ENCODE data around the gene RUSC1.
"Not testable (repeated sequence)": the region's sequence is repeated elsewhere in the genome, so short reads cannot be mapped to it uniquely, and the experiment has no call there.

The RUSC1 gene

DNA sequence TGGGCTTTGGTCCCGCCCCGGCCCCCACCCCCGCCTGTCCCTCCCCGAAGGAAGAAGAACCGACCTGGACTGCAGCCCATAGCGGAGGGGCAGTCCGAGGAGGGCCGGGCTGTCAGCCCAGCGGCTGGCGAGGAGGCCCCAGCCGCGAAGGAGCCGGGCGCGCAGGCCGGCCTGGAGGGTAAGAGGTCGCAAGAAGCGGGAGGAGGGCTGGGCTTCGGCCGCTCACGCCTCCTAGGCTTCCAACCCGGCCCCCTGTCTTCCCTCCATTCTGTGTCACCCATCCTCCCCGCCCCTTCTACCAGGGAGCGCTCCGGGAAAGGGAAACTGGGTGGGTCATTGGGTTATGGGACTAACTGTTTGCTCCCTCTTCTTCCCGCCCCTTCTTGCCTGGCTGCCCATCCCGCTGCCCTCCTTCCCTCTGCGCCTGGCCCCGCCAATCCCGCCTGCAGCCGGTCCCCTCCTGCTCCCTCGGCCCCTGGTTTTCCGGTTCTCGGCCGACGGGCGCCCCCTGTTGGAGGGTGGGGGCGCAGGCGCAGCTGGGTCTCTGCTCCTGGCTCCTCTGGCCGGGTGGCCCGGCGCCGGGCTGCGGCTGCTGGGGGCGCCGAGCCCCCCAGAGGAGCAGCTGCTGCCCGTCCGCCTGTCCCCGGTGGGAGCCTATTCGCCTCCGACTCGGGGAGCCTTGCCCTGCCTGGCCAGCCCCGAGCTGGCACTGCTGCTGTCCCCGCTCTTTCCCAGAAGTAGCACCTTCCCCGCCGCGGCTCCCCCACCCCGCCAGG is 2.4 kb downstream of the RUSC1 start:
- DNase-seq (ENCODE audit: low spot score), result peak; percentile 98

DNA sequence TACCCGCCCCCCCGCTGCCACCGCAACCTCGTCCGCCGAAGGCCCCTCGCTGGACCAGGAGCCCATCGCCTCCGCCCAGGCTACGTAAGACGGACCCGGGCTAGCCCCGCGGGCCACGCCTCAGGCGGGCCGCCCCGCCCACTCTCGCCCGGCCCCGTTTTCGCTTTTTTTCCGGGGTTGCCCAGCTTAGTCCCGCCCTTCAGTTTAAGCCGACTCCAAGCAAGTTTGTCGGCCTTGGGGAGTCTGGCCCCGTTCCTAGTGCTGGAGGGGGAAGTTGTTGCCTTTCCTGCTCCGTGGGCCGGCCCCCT is 3.0 kb downstream of the RUSC1 start:
- DNase-seq (ENCODE audit: low spot score), result peak; percentile 85

DNA sequence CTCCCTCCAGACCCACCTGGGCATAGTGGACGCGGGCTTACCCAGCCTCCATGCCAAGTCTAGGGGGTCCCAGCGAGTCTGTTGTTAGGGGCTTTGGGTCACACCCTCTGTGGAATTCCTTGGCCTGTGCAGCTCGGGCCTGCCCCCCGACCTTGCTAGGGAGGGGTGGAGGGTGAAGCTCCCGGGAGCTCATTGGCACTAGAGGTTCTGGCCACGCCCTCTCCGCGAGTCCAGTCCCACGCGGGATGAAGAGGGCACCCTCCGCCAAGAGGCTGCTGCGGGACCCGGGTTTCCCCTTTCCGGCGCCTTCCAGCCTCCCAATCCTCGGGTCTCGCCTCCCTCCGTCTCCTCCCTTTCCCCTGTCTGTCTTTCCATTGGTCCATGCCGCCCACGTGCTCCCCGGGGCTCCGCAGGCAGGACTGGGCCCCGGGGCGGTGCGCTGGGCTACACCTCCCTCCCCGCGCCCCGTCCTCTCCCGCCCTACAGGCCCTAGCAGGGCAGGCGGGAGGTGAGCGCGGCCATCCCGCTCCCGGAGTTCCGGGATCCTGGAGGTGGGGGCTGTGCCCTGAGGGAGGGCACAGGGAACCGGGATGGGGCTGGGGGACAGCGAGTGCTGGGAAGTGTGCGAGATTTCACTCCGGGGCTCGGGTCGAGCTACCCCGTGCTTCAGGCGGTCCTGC is 3.5 kb downstream of the RUSC1 start:
- peak; percentile 98 for DNase-seq (ENCODE audit: low spot score)

DNA sequence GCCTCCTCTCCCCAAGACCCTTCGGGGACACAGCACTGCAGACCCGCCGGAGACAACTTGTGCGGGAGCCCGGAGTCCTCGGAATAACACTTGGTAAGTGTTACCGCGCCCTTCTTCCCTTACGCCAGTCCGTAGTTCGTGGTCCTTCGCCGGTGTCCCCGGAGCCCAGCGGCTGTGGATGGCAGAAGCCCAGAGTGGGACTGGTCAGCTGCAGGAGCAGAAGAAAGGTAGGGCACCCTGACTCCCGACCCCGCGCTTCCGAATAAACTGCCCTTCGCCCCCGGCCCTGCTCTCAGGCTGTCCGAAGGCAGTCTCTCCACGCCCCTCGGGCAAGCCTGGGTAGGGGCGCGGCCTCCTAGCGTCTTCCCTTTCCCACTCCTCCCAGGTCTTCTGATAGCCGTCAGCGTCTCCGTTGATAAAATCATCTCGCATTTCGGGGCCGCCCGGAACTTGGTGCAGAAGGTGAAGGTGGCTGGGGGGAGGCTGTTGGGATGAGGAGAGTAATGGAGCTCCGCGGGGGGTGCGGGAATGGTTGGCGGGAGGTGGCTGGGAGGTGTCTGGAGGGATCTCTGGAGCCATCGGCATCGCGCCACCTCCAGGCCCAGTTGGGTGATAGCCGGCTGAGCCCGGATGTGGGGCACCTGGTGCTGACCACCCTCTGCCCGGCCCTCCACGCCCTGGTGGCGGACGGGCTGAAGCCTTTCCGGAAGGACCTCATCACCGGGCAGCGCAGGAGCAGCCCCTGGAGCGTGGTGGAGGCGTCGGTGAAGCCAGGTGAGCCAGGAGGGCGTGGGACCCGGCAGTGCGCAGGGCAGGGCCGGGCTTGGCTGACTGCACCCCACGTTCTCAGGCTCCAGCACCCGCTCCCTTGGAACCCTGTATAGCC is 4.3 kb downstream of the RUSC1 start:
- peak; percentile 68 for DNase-seq (ENCODE audit: low spot score)

DNA sequence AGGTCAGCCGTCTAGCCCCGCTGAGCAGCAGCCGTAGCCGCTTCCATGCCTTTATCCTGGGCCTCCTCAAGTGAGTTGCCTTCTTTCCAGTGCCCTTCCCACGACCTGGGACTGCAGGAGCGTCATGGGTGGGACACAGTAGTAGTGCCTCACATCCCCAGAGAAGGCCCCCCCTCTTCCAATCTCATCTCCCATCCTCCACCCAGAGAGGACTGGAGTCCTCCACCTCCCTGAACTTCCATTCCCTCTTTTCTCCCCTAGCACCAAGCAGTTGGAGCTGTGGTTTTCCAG is 4.9 kb downstream of the RUSC1 start:
- DNase-seq (ENCODE audit: low spot score), result no peak

DNA sequence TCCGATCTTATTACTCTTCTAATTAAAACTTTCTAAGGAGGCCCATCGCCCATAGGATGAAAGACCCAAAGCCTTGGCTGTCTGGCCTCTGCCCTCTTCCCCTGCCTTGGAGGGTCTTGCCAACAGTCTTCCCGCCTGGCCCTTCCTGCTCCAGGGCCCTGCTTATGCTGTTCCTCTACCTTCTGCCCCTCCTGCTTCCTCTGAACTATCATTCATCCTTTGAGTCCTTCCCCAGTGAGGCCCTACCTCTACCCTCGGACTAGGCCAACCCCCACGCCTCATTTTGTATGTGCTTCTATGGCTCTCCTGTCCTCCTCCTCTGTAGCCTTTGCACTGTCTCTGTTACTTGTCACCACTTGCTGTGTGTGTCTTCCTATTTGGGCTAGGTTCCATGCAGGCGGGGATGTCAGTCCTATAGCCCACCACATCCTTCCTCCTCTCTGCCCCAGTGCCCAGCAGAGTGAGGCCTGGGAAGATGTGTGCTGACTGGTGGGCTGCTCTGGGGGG is 5.4 kb downstream of the RUSC1 start:
- no peak for DNase-seq (ENCODE audit: low spot score)

DNA sequence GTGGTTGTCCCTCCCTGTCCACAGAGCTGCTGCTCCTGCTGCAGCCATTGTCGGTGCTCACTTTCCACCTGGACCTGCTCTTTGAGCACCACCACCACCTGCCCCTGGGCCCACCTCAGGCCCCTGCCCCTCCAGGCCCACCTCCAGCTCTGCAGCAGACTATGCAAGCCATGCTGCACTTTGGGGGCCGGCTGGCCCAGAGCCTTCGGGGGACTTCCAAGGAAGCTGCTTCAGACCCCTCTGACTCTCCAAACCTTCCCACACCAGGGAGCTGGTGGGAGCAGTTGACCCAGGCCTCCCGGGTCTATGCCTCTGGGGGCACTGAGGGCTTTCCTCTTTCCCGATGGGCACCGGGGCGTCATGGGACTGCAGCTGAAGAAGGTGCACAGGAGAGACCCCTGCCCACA is 5.9 kb downstream of the RUSC1 start:
- DNase-seq (ENCODE audit: low spot score), result no peak

DNA sequence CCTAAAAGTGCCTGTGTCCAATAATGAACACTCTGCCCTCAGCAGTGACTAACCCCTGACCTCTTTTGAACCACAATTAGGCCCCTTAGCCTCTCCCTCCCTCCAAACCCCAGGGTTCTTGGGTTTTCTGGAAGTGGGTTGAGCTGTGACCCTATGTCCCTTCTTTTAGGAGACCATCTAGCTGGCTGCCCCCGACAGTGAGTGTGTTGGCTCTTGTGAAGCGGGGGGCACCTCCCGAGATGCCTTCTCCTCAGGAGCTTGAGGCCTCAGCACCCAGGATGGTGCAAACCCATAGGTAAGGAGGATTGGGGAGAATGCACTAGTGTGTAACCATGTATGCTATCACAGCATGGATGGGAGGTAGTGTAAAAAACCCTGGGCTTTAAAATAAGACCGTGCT is 7.3 kb downstream of the RUSC1 start:
- no peak for DNase-seq (ENCODE audit: low spot score)

DNA sequence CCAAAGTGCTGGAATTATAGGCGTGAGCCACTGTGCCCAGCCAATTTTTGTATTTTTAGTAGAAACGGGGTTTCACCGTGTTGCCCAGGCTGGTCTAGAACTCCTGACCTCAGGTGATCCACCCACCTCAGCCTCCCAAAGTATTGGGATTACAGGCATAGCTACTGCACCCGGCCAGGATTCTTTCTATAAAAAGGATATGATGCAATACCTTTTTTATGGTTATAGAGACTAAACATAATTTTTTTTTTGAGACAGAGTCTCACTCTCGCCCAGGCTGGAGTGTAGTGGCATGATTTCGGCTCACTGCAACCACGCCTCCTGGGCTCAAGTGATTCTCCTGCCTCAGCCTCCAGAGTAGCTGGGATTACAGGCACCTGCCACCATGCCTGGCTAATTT is 8.2 kb downstream of the RUSC1 start:
- not testable (repeated sequence) for DNase-seq (ENCODE audit: low spot score)

DNA sequence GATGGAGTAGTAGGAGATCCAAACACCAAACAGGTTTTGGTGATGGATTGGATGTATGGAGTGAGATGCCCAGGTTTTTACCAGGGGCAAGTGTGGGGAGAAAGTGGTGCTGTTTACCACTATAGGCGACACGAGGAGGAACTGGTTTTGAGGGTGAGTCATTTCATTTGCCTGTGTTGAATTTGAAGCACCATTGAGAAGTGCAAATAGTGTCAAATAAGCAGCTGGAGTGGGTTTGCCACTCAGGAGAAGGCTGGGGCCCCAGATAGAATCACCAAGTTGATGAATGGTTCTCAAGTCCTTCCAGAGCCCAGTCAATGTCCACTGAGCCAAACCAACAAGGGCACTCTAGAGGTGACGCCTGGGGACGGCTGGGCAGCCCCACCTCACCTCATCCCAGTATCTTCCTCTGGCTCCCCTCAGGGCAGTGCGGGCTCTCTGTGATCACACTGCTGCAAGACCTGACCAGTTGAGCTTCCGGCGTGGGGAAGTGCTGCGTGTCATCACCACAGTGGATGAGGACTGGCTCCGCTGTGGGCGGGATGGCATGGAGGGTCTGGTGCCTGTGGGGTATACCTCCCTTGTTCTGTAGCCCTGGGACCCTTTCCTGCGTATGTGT is 9.4 kb downstream of the RUSC1 start:
- DNase-seq (ENCODE audit: low spot score), result no peak

DNA sequence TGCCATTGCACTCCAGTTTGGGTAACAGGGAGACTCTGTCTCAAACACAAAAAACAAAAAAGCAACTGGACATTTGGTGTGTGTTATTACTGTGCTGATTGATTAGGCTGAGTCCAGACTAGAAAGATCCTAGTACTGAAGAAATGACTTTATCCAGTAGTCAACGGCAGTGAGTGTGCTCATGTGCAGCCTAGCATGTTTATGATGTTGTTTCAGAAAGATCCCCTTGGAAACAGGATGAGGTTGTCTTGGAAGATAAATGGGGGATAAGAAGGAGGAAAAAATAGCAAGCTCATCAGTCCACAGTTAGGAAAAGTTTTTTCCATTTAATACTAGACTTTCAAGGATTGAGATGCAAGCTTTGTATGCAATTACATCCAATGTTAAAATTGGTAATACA is 14.3 kb downstream of the RUSC1 start:
- DNase-seq (ENCODE audit: low spot score), result no peak

DNA sequence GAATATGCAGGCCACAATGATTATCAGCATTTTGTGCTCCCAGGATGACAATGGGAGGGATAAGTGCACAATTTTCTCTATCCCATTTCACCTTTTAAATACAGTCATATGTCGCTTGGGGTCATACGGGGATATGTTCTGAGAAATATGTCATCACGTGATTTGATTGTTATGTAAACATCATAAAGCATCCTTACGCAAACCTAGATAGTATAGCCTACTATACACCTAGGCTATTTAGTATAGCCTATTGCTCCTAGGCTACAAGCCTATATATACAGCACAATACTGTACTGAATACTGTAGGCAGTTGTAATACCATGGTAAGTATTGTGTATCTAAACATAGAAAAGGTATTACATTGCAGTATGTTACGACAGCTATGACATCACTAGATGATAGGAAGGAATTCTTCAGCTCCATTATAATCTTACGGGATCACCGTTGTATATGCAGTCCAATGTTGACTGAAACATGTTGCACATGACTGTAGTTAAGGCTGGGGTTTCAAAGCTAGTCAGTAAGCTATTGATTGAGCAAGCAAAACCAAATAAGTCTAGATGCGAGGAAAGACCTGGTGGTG is 18.9 kb downstream of the RUSC1 start:
- DNase-seq (ENCODE audit: low spot score), result no peak

DNA sequence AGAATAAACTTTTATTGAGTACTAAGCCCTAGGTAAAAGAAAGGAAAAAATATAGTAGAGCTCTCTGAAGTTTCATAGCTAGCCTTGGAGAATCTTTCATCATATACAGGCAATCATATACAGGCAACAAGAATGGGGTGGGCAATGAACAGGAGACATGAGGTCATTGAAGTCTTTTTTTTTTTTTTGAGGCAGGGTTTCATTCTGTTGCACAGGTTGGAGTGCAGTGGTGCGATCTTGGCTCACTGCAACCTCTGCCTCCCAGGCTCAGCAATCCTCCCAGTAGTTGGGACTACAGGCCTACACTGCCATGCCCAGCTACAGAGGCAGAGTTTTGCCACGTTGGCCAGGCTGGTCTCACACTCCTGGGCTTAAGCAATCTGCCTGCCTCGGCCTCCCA is 22.1 kb downstream of the RUSC1 start:
- DNase-seq (ENCODE audit: low spot score), result no peak

DNA sequence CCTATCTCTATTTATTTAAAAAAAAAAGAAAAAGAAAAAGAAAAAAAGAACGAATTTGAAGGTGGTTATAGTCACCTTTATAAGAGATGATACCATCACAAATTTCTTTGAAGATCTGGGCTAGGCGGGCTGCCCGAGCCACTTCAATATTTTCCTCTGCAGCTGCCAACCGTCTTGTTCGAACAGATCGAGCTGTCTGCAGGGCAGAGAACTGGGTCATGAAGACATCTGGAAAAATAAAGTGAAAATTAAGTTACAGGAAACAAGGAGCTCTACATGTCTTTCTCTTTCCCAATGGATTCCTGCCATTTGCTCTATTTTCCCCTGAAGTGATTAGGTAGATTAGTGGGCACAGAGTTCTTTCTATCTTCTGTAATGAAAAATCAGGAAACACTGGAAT is 31.9 kb downstream of the RUSC1 start:
- no peak for DNase-seq (ENCODE audit: low spot score)

DNA sequence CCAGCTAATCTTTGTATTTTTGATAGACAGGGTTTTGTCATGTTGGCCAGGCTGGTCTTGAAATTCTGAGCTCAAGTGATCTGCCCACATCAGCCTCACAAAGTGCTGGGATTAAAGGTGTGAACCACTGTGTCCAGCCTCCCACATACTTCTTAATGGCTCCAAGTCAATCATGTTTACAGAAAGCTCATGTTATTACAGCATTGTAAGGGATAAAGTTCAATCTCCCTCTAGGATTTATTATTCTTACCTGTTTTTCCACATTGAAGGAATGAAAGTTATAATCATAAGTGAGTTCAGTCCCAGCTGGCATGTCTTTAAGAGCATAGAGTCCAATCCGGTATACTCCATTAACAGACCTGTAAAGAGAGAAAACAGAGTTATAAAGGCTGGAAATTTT is 39.4 kb downstream of the RUSC1 start:
- no peak for DNase-seq (ENCODE audit: low spot score)

DNA sequence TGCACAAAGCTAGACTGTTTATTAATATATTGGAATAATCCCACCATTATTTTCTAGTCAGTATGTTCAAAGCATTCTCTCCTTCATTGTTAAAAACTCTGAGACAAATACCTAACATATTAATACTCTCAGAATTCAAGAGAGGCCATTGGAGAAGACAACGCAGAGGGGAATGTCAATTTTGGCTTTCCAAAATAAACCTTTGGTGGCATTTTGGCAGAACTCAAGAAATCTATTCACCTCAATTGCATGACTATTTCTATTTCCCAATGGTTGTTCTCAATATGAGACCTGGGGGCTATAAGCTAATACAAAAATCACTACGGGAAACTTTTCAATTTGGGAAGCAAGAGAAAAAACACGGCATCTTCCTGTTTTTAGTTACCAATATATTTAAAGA is 58.5 kb downstream of the RUSC1 start:
- no peak for DNase-seq (ENCODE audit: low spot score)

DNA sequence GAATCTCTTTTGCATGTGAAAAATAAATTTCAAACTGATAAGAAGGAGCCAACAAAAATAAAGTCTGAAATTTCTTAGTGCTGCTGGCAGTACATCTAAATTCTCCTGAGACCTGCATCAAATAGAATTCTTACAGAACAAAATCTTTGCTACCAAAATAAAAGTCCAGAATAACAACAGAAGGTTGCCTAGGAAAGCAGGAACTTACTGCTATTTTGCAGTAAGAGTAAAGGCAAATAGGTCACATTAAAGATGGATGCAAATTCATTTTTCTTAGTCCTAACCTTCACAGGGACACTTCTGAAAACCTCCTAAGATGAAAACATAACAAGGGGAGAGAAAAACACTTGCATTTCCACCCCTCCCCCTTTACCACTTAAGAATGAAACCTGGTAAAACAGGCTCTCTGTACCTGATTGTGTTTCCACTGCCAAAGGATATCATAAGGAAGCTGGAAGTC is 59.0 kb downstream of the RUSC1 start:
- DNase-seq (ENCODE audit: low spot score), result no peak

All from SK-N-DZ (cell line).